ENCODE results near the gene PLXNA2.

DNA sequence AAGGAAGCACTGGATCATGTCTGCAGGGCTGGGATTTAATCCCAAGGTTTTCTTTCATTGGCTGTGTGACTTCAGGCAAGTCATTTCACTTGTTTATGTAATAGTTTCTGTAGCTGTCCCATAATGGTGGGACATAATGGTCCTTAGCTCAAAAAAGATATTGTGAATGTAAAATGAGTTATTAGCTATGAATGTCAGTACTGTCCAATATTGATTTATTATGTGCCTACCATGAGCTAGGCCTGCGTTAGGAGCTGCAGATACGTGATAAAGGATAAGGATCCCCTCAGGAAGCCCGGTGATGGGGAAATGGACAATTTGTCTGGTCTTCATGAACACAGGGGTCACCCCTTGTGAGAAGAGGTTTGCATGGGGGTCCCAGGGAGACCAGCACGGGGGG is 95.8 kb downstream of the PLXNA2 start:
- TF ChIP-seq POLR2AphosphoS5 (IDR thresholded peaks at IDR 0.05; ENCODE audit: low read depth, low read length) = no peak
- no peak for TF ChIP-seq TAF1 (IDR thresholded peaks at IDR 0.05; ENCODE audit: borderline replicate concordance, low read depth, low read length)
- TF ChIP-seq POLR2A (IDR thresholded peaks at IDR 0.05; ENCODE audit: low read depth, low read length) = no peak

All from GM12892 (cell line).